ENCODE results near the gene NUP133.
A peak's percentile ranks its signal among the peaks of the same experiment; 100 is the strongest.

NUP133 gene

DNA sequence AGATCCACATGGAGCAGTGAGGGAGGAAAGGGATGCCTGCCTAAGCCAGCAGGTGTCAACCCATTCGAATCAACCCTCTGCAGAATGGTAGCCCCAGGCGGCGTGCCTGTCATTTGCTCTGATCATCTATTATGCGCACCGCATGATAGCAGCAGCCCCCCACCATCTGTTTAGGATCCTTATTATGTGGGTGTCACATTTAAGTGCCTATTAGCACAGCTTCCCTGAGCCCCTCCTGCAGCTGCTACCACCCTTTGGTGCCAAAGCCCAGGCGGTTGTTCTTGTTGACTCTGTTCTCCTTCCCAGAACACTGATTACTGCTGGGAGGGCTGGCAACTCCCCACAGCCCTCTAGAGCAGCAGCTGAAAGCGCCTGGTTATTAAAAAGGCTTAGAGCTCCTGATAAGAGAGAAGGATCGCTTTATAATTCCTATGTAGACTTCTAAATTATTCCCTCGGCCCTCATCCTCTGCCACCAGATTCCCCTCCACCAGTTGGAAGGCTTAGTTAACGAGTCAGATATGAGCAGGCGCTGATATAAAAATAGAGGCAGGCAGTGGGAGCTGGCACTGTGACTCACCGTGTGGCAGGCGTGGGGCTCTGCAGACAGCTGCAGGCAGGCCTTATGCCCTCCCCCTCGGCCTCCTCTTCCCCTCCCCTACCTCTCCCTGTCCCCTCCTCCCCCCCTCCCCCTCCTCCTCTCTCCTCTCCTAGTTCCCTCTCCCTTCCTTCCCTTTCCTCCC, 97.3 kb downstream of the NUP133 start:
- Histone ChIP-seq H3K4me3 (replicated peaks; ENCODE audit: insufficient read depth, low read length) (no peak overlapping the region), H3K27me3 (ENCODE audit: insufficient read depth, poor library complexity, severe bottlenecking) (peaks cover 13% of the 10 kb centered on the region), H3K27ac (replicated peaks) (peak overlapping the region; percentile 51)
- TF ChIP-seq SPI1 (IDR thresholded peaks at IDR 0.05; ENCODE audit: borderline replicate concordance, low read depth): no peak
- TF ChIP-seq POLR2AphosphoS5 (IDR thresholded peaks at IDR 0.05; ENCODE audit: low read depth): no peak
- no peak for TF ChIP-seq REST (IDR thresholded peaks at IDR 0.05; ENCODE audit: insufficient replicate concordance, low read depth)
- no peak for TF ChIP-seq CTCF (IDR thresholded peaks at IDR 0.05; ENCODE audit: insufficient read depth, low read length)
- no peak for TF ChIP-seq GABPA (IDR thresholded peaks at IDR 0.05; ENCODE audit: low read depth)
- DNase-seq (ENCODE audit: low read depth in 1 of 2, low spot score in 1 of 2): peak; percentile 72 to 90

DNA sequence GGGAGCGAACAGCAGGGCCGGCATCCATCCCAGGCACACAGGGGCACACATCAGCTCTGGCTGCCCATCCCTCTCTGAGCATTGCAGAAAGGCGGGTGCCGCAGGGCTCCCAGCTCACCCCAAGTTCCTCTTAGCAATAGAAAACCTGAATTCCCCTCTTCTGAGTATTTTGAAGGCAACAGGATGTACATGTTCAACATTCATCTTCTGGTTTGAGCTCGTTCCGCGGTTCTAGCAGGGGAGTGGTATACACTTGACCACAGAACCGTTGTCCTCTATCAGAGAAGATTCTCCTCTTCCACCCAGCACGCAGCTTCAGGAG, 97.8 kb downstream of the NUP133 start:
- no peak overlapping the region for H3K4me3 ChIP-seq (replicated peaks; ENCODE audit: insufficient read depth, low read length)
- TF ChIP-seq SPI1 (IDR thresholded peaks at IDR 0.05; ENCODE audit: borderline replicate concordance, low read depth) (no peak), REST (IDR thresholded peaks at IDR 0.05; ENCODE audit: insufficient replicate concordance, low read depth) (no peak), POLR2AphosphoS5 (IDR thresholded peaks at IDR 0.05; ENCODE audit: low read depth) (no peak), CTCF (IDR thresholded peaks at IDR 0.05; ENCODE audit: insufficient read depth, low read length) (no peak), GABPA (IDR thresholded peaks at IDR 0.05; ENCODE audit: low read depth) (no peak)
- peak in 1 of 2 experiments; percentile 41 for DNase-seq (ENCODE audit: low read depth in 1 of 2, low spot score in 1 of 2)
- no peak overlapping the region for H3K27ac ChIP-seq (replicated peaks)
- peaks cover 13% of the 10 kb centered on the region for H3K27me3 ChIP-seq (ENCODE audit: insufficient read depth, poor library complexity, severe bottlenecking)

- H3K4me3 ChIP-seq (replicated peaks; ENCODE audit: insufficient read depth, low read length): no peak overlapping the region
- DNase-seq (ENCODE audit: low read depth in 1 of 2, low spot score in 1 of 2): no peak
- peaks cover 13% of the 10 kb centered on the region for H3K27me3 ChIP-seq (ENCODE audit: insufficient read depth, poor library complexity, severe bottlenecking)
- no peak overlapping the region for H3K27ac ChIP-seq (replicated peaks)
- TF ChIP-seq SPI1 (IDR thresholded peaks at IDR 0.05; ENCODE audit: borderline replicate concordance, low read depth): no peak
- no peak for TF ChIP-seq CTCF (IDR thresholded peaks at IDR 0.05; ENCODE audit: insufficient read depth, low read length)
- no peak for TF ChIP-seq POLR2AphosphoS5 (IDR thresholded peaks at IDR 0.05; ENCODE audit: low read depth)
- no peak for TF ChIP-seq GABPA (IDR thresholded peaks at IDR 0.05; ENCODE audit: low read depth)
- TF ChIP-seq REST (IDR thresholded peaks at IDR 0.05; ENCODE audit: insufficient replicate concordance, low read depth): no peak
Measured at GRCh38 chr1:229409616-229410369, 98.3 kb downstream of the NUP133 start.

Measured in HL-60 (cell line).